Endodermal cell (in vitro differentiated cells): Measurements from ENCODE around the gene CTNND2. TPM values are rescaled to one million over a fixed set of nuclear protein-coding genes. Genes with fewer than 3 reads are reported as not detected.

Source experiments
- DNase-seq: peaks from one replicate; pipeline ENCODE4 v3.0.0-alpha.2; 2017
- H3K27ac ChIP-seq: 2 replicates; pipeline ENCODE4 v1.5.1; 2013; ENCODE audit warnings: mild to moderate bottlenecking, low read depth, low read length, moderate library complexity
- H3K27me3 ChIP-seq: 2 replicates; pipeline ENCODE4 v1.6.1; 2013; ENCODE audit warnings: mild to moderate bottlenecking, low read length, moderate library complexity; ENCODE audit not compliant: insufficient read depth, control insufficient read depth, poor library complexity, severe bottlenecking
- H3K36me3 ChIP-seq: 2 replicates; pipeline ENCODE4 v1.7.0; 2013; ENCODE audit warnings: mild to moderate bottlenecking, low read length, moderate library complexity; ENCODE audit not compliant: control insufficient read depth, insufficient read depth
- H3K4me1 ChIP-seq: one replicate; pipeline ENCODE4 v1.7.0; 2013; ENCODE audit warnings: low read length; ENCODE audit not compliant: control insufficient read depth, insufficient read depth
- H3K4me3 ChIP-seq: 2 replicates; pipeline ENCODE4 v1.5.1; 2013; ENCODE audit warnings: mild to moderate bottlenecking, low read length, moderate library complexity
- H3K9ac ChIP-seq: 2 replicates; pipeline ENCODE4 v1.6.1; 2013; ENCODE audit warnings: mild to moderate bottlenecking, low read length, moderate library complexity; ENCODE audit not compliant: poor library complexity, severe bottlenecking; ENCODE audit errors: extremely low read depth
- H3K9me3 ChIP-seq: 2 replicates; pipeline ENCODE4 v1.6.1; 2013; ENCODE audit warnings: mild to moderate bottlenecking, low read length, moderate library complexity; ENCODE audit not compliant: control insufficient read depth
- H3K27ac Mint-ChIP-seq: 2 replicates; pipeline ENCODE4 v1.8.0; 2020; ENCODE audit warnings: mixed read lengths
- H3K27me3 Mint-ChIP-seq: 2 replicates; pipeline ENCODE4 v1.8.0; 2021; ENCODE audit warnings: mild to moderate bottlenecking, mixed read lengths; ENCODE audit not compliant: insufficient read depth
- H3K36me3 Mint-ChIP-seq: 2 replicates; pipeline ENCODE4 v1.8.0; 2020; ENCODE audit warnings: low read depth, mixed read lengths
- H3K4me1 Mint-ChIP-seq: 2 replicates; pipeline ENCODE4 v1.8.0; 2020; ENCODE audit warnings: mixed read lengths
- H3K4me3 Mint-ChIP-seq: 2 replicates; pipeline ENCODE4 v1.8.0; 2020; ENCODE audit warnings: mild to moderate bottlenecking, moderate library complexity, mixed read lengths
- H3K9me3 Mint-ChIP-seq: 2 replicates; pipeline ENCODE4 v1.8.0; 2020; ENCODE audit warnings: mild to moderate bottlenecking, mixed read lengths
- WGBS, 2 experiments: methylation state at CpG; one replicate each; pipeline versions ENCODE4 v1.1.5 to v1.1.7; 2013; ENCODE audit warnings: missing lambda C conversion rate in 2 of 2, mixed read lengths in 1 of 2; ENCODE audit not compliant: insufficient coverage in 1 of 2, insufficient read length in 1 of 2; 5-methylcytosine and 5-hydroxymethylcytosine counted together
- total RNA-seq, 2 donors: library from RNA; stranded (reverse); fragmentation: NEBNext Ultra II Directional in 1 of 2; extraction: Animal tissue kit (Norgen Biotek cat#: 25700) in 1 of 2; gene quantifications; 2 replicates in 1 of 2; 3 replicates in 1 of 2; pipeline ENCODE4 v1.2.1, GENCODE V29; 2021
- TF ChIP-seq, protein P1 (sequence below): fragments of 200-600 bp; sonication (generic); conservative IDR thresholded peaks from 2 replicates; pipeline ENCODE4 v1.5.0; 2021; ENCODE audit warnings: antibody characterized with exemption, mild to moderate bottlenecking

CTNND2 gene
- total RNA-seq, 2 donors from 2014 or later: 6.5 to 10.3 TPM

- H3K4me1 ChIP-seq: no peaks in the 10 kb centered on the region
- H3K4me3 ChIP-seq: no peak overlapping the region
- 83 to 87% methylated on average over 2 to 5 of the region's 5 CpGs for WGBS, 2 experiments
- no peaks in the 10 kb centered on the region for H3K9me3 Mint-ChIP-seq
- no peak for DNase-seq
- no peaks in the 10 kb centered on the region for H3K4me1 Mint-ChIP-seq
- TF ChIP-seq, protein P1, sequence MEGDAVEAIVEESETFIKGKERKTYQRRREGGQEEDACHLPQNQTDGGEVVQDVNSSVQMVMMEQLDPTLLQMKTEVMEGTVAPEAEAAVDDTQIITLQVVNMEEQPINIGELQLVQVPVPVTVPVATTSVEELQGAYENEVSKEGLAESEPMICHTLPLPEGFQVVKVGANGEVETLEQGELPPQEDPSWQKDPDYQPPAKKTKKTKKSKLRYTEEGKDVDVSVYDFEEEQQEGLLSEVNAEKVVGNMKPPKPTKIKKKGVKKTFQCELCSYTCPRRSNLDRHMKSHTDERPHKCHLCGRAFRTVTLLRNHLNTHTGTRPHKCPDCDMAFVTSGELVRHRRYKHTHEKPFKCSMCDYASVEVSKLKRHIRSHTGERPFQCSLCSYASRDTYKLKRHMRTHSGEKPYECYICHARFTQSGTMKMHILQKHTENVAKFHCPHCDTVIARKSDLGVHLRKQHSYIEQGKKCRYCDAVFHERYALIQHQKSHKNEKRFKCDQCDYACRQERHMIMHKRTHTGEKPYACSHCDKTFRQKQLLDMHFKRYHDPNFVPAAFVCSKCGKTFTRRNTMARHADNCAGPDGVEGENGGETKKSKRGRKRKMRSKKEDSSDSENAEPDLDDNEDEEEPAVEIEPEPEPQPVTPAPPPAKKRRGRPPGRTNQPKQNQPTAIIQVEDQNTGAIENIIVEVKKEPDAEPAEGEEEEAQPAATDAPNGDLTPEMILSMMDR: no peak
- no peaks in the 10 kb centered on the region for H3K36me3 Mint-ChIP-seq
- H3K27me3 Mint-ChIP-seq: no peaks in the 10 kb centered on the region
- H3K9me3 ChIP-seq: no peaks in the 10 kb centered on the region
- H3K27ac Mint-ChIP-seq: no peak overlapping the region
- H3K27ac ChIP-seq: no peak overlapping the region
- H3K36me3 ChIP-seq: no peaks in the 10 kb centered on the region
- no peaks in the 10 kb centered on the region for H3K27me3 ChIP-seq
- H3K4me3 Mint-ChIP-seq: no peak overlapping the region
- H3K9ac ChIP-seq: no peak overlapping the region
These were observed 245.9 kb downstream of the CTNND2 start for GRCh38 chr5:11658376-11658775.

DNA sequence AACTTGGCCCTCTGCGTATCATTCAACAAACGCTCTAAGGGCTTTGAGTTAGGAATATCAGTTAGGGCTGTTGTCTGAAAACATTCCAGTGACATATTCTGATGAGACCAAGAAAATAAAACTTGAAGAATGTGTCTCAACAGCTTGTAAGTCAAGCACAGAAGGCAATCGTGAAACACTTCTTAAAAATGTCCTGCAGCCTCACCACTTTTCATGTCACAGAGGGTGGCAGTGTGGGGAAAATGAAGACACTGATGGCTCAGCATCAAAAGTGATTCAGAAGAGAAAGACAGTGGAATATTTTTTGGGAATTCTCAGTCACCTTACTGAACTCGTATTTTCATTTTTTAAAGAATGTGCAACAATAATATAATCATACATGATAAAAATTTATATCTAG is 247.3 kb downstream of the CTNND2 start:
- no peaks in the 10 kb centered on the region for H3K27me3 ChIP-seq
- no peak for DNase-seq
- no peak overlapping the region for H3K9ac ChIP-seq
- no peaks in the 10 kb centered on the region for H3K9me3 ChIP-seq
- no peak overlapping the region for H3K27ac ChIP-seq
- no peaks in the 10 kb centered on the region for H3K4me1 ChIP-seq
- H3K27ac Mint-ChIP-seq: no peak overlapping the region
- H3K4me1 Mint-ChIP-seq: no peaks in the 10 kb centered on the region
- TF ChIP-seq, protein P1: no peak
- H3K9me3 Mint-ChIP-seq: no peaks in the 10 kb centered on the region
- H3K36me3 Mint-ChIP-seq: no peaks in the 10 kb centered on the region
- no peaks in the 10 kb centered on the region for H3K27me3 Mint-ChIP-seq
- 87 to 90% methylated on average over 3 to 4 of the region's 4 CpGs for WGBS, 2 experiments
- no peaks in the 10 kb centered on the region for H3K36me3 ChIP-seq
- no peak overlapping the region for H3K4me3 Mint-ChIP-seq
- H3K4me3 ChIP-seq: no peak overlapping the region

DNA sequence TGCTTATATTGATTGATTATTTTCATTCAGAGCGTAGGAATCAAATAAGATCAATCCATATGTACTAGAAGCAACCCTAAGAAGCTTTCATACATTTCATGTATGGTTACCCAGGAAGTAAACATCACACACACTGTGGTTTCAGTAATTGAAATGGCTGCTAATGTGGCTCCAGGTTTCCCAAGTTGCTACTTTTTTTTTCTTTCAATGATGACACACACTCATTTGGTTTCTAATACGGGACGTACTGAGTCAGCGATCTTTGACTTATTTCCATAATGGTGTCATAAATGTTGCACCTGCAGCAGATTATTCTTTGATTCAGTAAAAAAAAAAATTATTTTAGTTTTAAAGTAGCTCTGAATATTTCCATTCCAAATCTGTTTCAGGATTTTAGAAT is 248.6 kb downstream of the CTNND2 start:
- no peaks in the 10 kb centered on the region for H3K36me3 ChIP-seq
- Mint-ChIP-seq H3K4me3 (no peak overlapping the region), H3K36me3 (no peaks in the 10 kb centered on the region), H3K27ac (no peak overlapping the region), H3K9me3 (peaks cover 3% of the 10 kb centered on the region), H3K4me1 (no peaks in the 10 kb centered on the region), H3K27me3 (no peaks in the 10 kb centered on the region)
- no peak overlapping the region for H3K9ac ChIP-seq
- no peaks in the 10 kb centered on the region for H3K27me3 ChIP-seq
- H3K9me3 ChIP-seq: no peaks in the 10 kb centered on the region
- WGBS, 2 experiments: 95 to 100% methylated on average over 1 to 4 of the region's 4 CpGs
- TF ChIP-seq, protein P1: no peak
- H3K27ac ChIP-seq: no peak overlapping the region
- H3K4me3 ChIP-seq: no peak overlapping the region
- no peak for DNase-seq
- no peaks in the 10 kb centered on the region for H3K4me1 ChIP-seq
